HCT116 (cell line): Measurements from ENCODE around the gene CIITA. TPM values are rescaled to one million over a fixed set of nuclear protein-coding genes. Genes with fewer than 3 reads are reported as not detected.

Experiments used
- ATAC-seq: fragments of 200-7000 bp; cut with Tn5 transposase; 2 replicates; pipeline ENCODE4 v1.9.1; 2020; ENCODE audit warnings: mild to moderate bottlenecking, moderate library complexity
- BruUV-seq: library from RNA; stranded (reverse); fragments of 400-500 nt; replicated peaks from 2 replicates; lab custom pipeline; 2021; lab: Mats Ljungman, UMichigan
- CTCF ChIA-PET: fragments of 300-600 bp; sonication (Branson Sonifier 250); formaldehyde crosslinking; loops from one replicate; lab custom pipeline; 2021; ENCODE audit warnings: antibody characterized with exemption; lab: Charles Lee
- POLR2A ChIA-PET: fragments of 300-600, 350-600 bp; sonication (Branson Sonifier 250); formaldehyde crosslinking; loops from one replicate; lab custom pipeline; 2021; ENCODE audit warnings: antibody characterized with exemption; lab: Charles Lee
- RAD21 ChIA-PET, 2 experiments: fragments of 300-600 bp; sonication (Branson Sonifier 250); formaldehyde crosslinking; loops; one replicate each; lab custom pipeline; 2023; ENCODE audit warnings: low total read pairs in 2 of 2; ENCODE audit not compliant: uncharacterized antibody in 2 of 2, unreplicated experiment in 2 of 2, low non-redundant PET in 1 of 2; lab: Charles Lee
- DNase-seq: peaks from one replicate; pipeline ENCODE4 v3.0.0-alpha.2; 2010; ENCODE audit warnings: low read depth, low spot score
- H2AFZ ChIP-seq: fragments of 200-600 bp; shearing (Covaris generic), sonication (generic); 2 replicates; pipeline ENCODE4 v1.6.1; 2017; ENCODE audit warnings: low read depth, mixed run types, mixed read lengths, antibody characterized with exemption, low read length; ENCODE audit not compliant: poor library complexity, severe bottlenecking
- H3K27ac ChIP-seq: 2 replicates; pipeline ENCODE4 v1.5.1; 2012; ENCODE audit warnings: low read depth, low read length
- H3K27me3 ChIP-seq: fragments of 200-600 bp; sonication (generic); 2 replicates; pipeline ENCODE4 v1.6.1; 2016; ENCODE audit warnings: mixed run types, low read length, mixed read lengths; ENCODE audit not compliant: insufficient read depth
- H3K36me3 ChIP-seq, 2 experiments: fragments of 200-500 bp in 1 of 2; fragments of 200-600 bp in 1 of 2; sonication (Bioruptor generic) in 1 of 2; sonication (generic) in 1 of 2; 2 replicates each; pipeline versions ENCODE4 v1.5.1 to v1.6.1; 2014 to 2016; ENCODE audit warnings: low read length in 2 of 2, inconsistent platforms in 1 of 2, mixed read lengths in 1 of 2, mixed run types in 1 of 2; ENCODE audit not compliant: insufficient read depth in 2 of 2, control insufficient read depth in 1 of 2
- H3K4me1 ChIP-seq, 2 experiments: fragments of 200-600 bp in 1 of 2; sonication (generic) in 1 of 2; 2 replicates each; pipeline versions ENCODE4 v1.5.1 to v1.6.1; 2012 to 2017; ENCODE audit warnings: low read length in 2 of 2, inconsistent platforms in 1 of 2, mild to moderate bottlenecking in 1 of 2, mixed read lengths in 1 of 2, mixed run types in 1 of 2, moderate library complexity in 1 of 2; ENCODE audit not compliant: insufficient read depth in 2 of 2, control insufficient read depth in 1 of 2
- H3K4me2 ChIP-seq: fragments of 200-600 bp; sonication (generic); 2 replicates; pipeline ENCODE4 v1.6.1; 2017; ENCODE audit warnings: mixed run types, low read length, mixed read lengths
- H3K4me3 ChIP-seq, 2 experiments: fragments of 200-600 bp in 1 of 2; sonication (generic) in 1 of 2; replicated peaks in 1 of 2; 2 replicates each; pipeline ENCODE4 v1.5.1; 2011 to 2016; ENCODE audit warnings: low read length in 2 of 2, control low read depth in 1 of 2, low read depth in 1 of 2, mild to moderate bottlenecking in 1 of 2, mixed read lengths in 1 of 2, mixed run types in 1 of 2
- H3K79me2 ChIP-seq: fragments of 200-600 bp; sonication (generic); 2 replicates; pipeline ENCODE4 v1.6.1; 2017; ENCODE audit warnings: mild to moderate bottlenecking, mixed run types, low read length, moderate library complexity, mixed read lengths; ENCODE audit not compliant: insufficient read depth
- H3K9ac ChIP-seq: fragments of 200-600 bp; sonication (generic); 2 replicates; pipeline ENCODE4 v1.6.1; 2016; ENCODE audit warnings: low read length, mixed read lengths
- H3K9me2 ChIP-seq: fragments of 200-600 bp; sonication (generic), shearing (Covaris generic); 2 replicates; pipeline ENCODE4 v1.6.1; 2017; ENCODE audit warnings: mixed run types, mild to moderate bottlenecking, moderate library complexity; ENCODE audit not compliant: insufficient read depth
- H3K9me3 ChIP-seq, 2 experiments: fragments of 200-500 bp in 1 of 2; fragments of 200-600 bp in 1 of 2; sonication (Bioruptor generic) in 1 of 2; sonication (generic) in 1 of 2; 2 replicates each; pipeline ENCODE4 v1.6.1; 2014 to 2017; ENCODE audit warnings: low read length in 2 of 2, mixed read lengths in 2 of 2, inconsistent platforms in 1 of 2, low read depth in 1 of 2, mild to moderate bottlenecking in 1 of 2, mixed run types in 1 of 2, moderate library complexity in 1 of 2; ENCODE audit not compliant: control insufficient read depth in 1 of 2, insufficient read depth in 1 of 2
- H4K20me1 ChIP-seq: fragments of 200-600 bp; sonication (generic), shearing (Covaris generic); 2 replicates; pipeline ENCODE4 v1.6.1; 2017; ENCODE audit warnings: mixed run types, mild to moderate bottlenecking, moderate library complexity; ENCODE audit not compliant: insufficient read depth
- CBX3 ChIP-seq: IDR thresholded peaks from 2 replicates; pipeline ENCODE4 v1.6.1; 2012; ENCODE audit warnings: low read depth
- CEBPB ChIP-seq: IDR thresholded peaks from 2 replicates; pipeline ENCODE4 v1.6.1; 2012; ENCODE audit warnings: low read depth
- EGR1 ChIP-seq: IDR thresholded peaks from 2 replicates; pipeline ENCODE4 v1.6.1; 2012; ENCODE audit warnings: low read depth
- ELF1 ChIP-seq: IDR thresholded peaks from 2 replicates; pipeline ENCODE4 v1.6.1; 2012; ENCODE audit warnings: low read depth, borderline replicate concordance
- EZH2 ChIP-seq: fragments of 200-600 bp; sonication (generic); IDR thresholded peaks from 2 replicates; pipeline ENCODE4 v1.6.1; 2017; ENCODE audit warnings: antibody characterized with exemption, mixed run types
- EZH2phosphoT487 ChIP-seq: fragments of 200-600 bp; IDR thresholded peaks from 2 replicates; pipeline ENCODE4 v1.6.1; 2018; ENCODE audit warnings: antibody characterized with exemption, borderline replicate concordance
- FOSL1 ChIP-seq: IDR thresholded peaks from 2 replicates; pipeline ENCODE4 v1.6.1; 2012; ENCODE audit warnings: low read depth
- JUND ChIP-seq: IDR thresholded peaks from 2 replicates; pipeline ENCODE4 v1.6.1; 2012
- MAX ChIP-seq: IDR thresholded peaks from 2 replicates; pipeline ENCODE4 v1.6.1; 2012
- POLR2A ChIP-seq: IDR thresholded peaks from 2 replicates; pipeline ENCODE4 v1.7.0; 2011; ENCODE audit warnings: borderline replicate concordance; ENCODE audit not compliant: insufficient read depth, insufficient read length; ENCODE audit errors: extremely low read depth
- POLR2AphosphoS5 ChIP-seq: IDR thresholded peaks from 2 replicates; pipeline ENCODE4 v1.6.1; 2011; ENCODE audit warnings: mild to moderate bottlenecking, low read depth, low read length, moderate library complexity
- RAD21 ChIP-seq: IDR thresholded peaks from 2 replicates; pipeline ENCODE4 v1.6.1; 2012; ENCODE audit warnings: low read depth, mild to moderate bottlenecking
- SIN3A ChIP-seq: IDR thresholded peaks from 2 replicates; pipeline ENCODE4 v1.6.1; 2012; ENCODE audit warnings: low read depth
- SP1 ChIP-seq: IDR thresholded peaks from 2 replicates; pipeline ENCODE4 v1.6.1; 2012; ENCODE audit warnings: low read depth
- TCF7L2 ChIP-seq: IDR thresholded peaks from 2 replicates; pipeline ENCODE4 v1.7.0; 2011; ENCODE audit warnings: borderline replicate concordance, inconsistent platforms; ENCODE audit not compliant: insufficient read depth, insufficient read length; ENCODE audit errors: extremely low read depth
- YY1 ChIP-seq: IDR thresholded peaks from 2 replicates; pipeline ENCODE4 v1.6.1; 2011; ENCODE audit warnings: low read length, low read depth, moderate library complexity, mild to moderate bottlenecking; ENCODE audit not compliant: insufficient replicate concordance; ENCODE audit errors: extremely low read depth
- intact Hi-C: fragments of 100-400 bp; cut with micrococcal nuclease; formaldehyde crosslinking; loops from 2 replicates; pipeline ENCODE4 v1.10.0; 2022
- total RNA-seq: library from RNA; stranded (reverse); gene quantifications from one replicate; pipeline ENCODE4 v1.2.1, GENCODE V29; 2021; ENCODE audit not compliant: unreplicated experiment
- TF ChIP-seq, protein P1 (sequence below), 3 experiments: fragments of 200-600 bp in 1 of 3; sonication (generic) in 1 of 3; IDR thresholded peaks in 2 of 3; conservative IDR thresholded peaks in 1 of 3; 2 replicates each; pipeline ENCODE4 v1.5.1; 2012 to 2017; ENCODE audit warnings: low read depth in 2 of 3, low read length in 2 of 3, antibody characterized with exemption in 1 of 3, borderline replicate concordance in 1 of 3, control low read depth in 1 of 3, mild to moderate bottlenecking in 1 of 3, mixed read lengths in 1 of 3, mixed run types in 1 of 3, moderate library complexity in 1 of 3; ENCODE audit not compliant: insufficient read depth in 1 of 3

Gene CIITA
- total RNA-seq, 1 experiment from 2014 or later = 0.25 TPM

- Histone ChIP-seq H3K4me2 (no peak overlapping the region), H3K27me3 (no peaks in the 10 kb centered on the region), H3K36me3 (no peaks in the 10 kb centered on the region; a peak in 1 of 4 replicates)
- intact Hi-C loops = no loop called here
- no peak for TF ChIP-seq RAD21
- TF ChIP-seq, all 23 proteins: peak for 0
- Histone ChIP-seq H3K9me3 (no peaks in the 10 kb centered on the region), H2AFZ (no peak overlapping the region), H3K9ac (no peak overlapping the region), H3K4me1 (peaks cover 0 to 5% of the 10 kb centered on the region in 2 experiments; a peak in 1 of 4 replicates), H3K27ac (no peak overlapping the region), H4K20me1 (no peaks in the 10 kb centered on the region), H3K4me3 (no peak overlapping the region), H3K9me2 (no peaks in the 10 kb centered on the region), H3K79me2 (no peaks in the 10 kb centered on the region)
- POLR2A ChIA-PET = interaction anchor here (0.9 kb wide), 1 partner anchor 276 kb away, joined by 5 read pairs; the partner anchor contains the start of gene SOCS1
- no TSS peak for BruUV-seq
- CTCF ChIA-PET = interaction anchor here (1.0 to 1.6 kb wide), 2 partner anchors 9 to 392 kb away, joined by 3 to 6 read pairs; no protein-coding TSS in a partner anchor
- RAD21 ChIA-PET = no interaction called here
- DNase-seq (no peak), ATAC-seq (no peak)
Observed at GRCh38 chr16:10979717-10980601, 103.0 kb downstream of the CIITA start.

- CTCF ChIA-PET = interaction anchor here (1.0 to 1.6 kb wide), 2 partner anchors 10 to 391 kb away, joined by 3 to 6 read pairs; no protein-coding TSS in a partner anchor
- ATAC-seq = no peak
- no peak overlapping the region for H3K4me2 ChIP-seq
- TF ChIP-seq YY1 (no peak), SIN3A (no peak), POLR2A (no peak), RAD21 (no peak), ELF1 (no peak), CEBPB (no peak), TCF7L2 (no peak), MAX (no peak), EZH2 (no peak), POLR2AphosphoS5 (no peak), SP1 (no peak), EGR1 (no peak), EZH2phosphoT487 (no peak), JUND (no peak), CBX3 (no peak), FOSL1 (no peak)
- TF ChIP-seq, protein P1, sequence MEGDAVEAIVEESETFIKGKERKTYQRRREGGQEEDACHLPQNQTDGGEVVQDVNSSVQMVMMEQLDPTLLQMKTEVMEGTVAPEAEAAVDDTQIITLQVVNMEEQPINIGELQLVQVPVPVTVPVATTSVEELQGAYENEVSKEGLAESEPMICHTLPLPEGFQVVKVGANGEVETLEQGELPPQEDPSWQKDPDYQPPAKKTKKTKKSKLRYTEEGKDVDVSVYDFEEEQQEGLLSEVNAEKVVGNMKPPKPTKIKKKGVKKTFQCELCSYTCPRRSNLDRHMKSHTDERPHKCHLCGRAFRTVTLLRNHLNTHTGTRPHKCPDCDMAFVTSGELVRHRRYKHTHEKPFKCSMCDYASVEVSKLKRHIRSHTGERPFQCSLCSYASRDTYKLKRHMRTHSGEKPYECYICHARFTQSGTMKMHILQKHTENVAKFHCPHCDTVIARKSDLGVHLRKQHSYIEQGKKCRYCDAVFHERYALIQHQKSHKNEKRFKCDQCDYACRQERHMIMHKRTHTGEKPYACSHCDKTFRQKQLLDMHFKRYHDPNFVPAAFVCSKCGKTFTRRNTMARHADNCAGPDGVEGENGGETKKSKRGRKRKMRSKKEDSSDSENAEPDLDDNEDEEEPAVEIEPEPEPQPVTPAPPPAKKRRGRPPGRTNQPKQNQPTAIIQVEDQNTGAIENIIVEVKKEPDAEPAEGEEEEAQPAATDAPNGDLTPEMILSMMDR (IDR thresholded peaks at IDR 0.05 in 2 of 3, conservative IDR thresholded peaks at IDR 0.05 in 1 of 3; ENCODE audit: borderline replicate concordance in 1 of 3, insufficient read depth in 1 of 3, low read depth in 2 of 3, low read length in 2 of 3) = no peak
Observed at GRCh38 chr16:10980813-10981212, 103.8 kb downstream of the CIITA start.

More at GRCh38 chr16:10980813-10981212, 103.8 kb downstream of the CIITA start:
- ChIA-PET POLR2A (interaction anchor here (0.9 kb wide), 1 partner anchor 275 kb away, joined by 5 read pairs; the partner anchor contains the start of gene SOCS1), RAD21 (no interaction called here)
- no peak overlapping the region for H3K4me3 ChIP-seq
- no peaks in the 10 kb centered on the region for H4K20me1 ChIP-seq
- BruUV-seq = no TSS peak
- H3K36me3 ChIP-seq = no peaks in the 10 kb centered on the region; a peak in 1 of 4 replicates
- H3K9me3 ChIP-seq = no peaks in the 10 kb centered on the region
- no peak overlapping the region for H3K27ac ChIP-seq
- H3K79me2 ChIP-seq = no peaks in the 10 kb centered on the region
- no peak overlapping the region for H3K9ac ChIP-seq
- H3K9me2 ChIP-seq = no peaks in the 10 kb centered on the region
- H3K4me1 ChIP-seq = peaks cover 0 to 5% of the 10 kb centered on the region in 2 experiments; a peak in 1 of 4 replicates
- H3K27me3 ChIP-seq = no peaks in the 10 kb centered on the region
- no peak overlapping the region for H2AFZ ChIP-seq
- intact Hi-C loops = no loop called here
- no peak for DNase-seq
